Progenitor cell of endocrine pancreas (in vitro differentiated cells): ENCODE measurements around the gene LRRC4. TPM values are rescaled to one million over a fixed set of nuclear protein-coding genes. Genes with fewer than 3 reads are reported as not detected.

Source experiments
- DNase-seq: peaks from one replicate; pipeline ENCODE4 v3.0.0; 2021; ENCODE audit warnings: low spot score; ENCODE audit not compliant: unreplicated experiment
- H3K27ac Mint-ChIP-seq: 2 replicates; pipeline ENCODE4 v1.8.0; 2021; ENCODE audit warnings: mild to moderate bottlenecking, moderate library complexity, mixed read lengths
- H3K27me3 Mint-ChIP-seq: 2 replicates; pipeline ENCODE4 v1.8.0; 2021; ENCODE audit warnings: mixed read lengths
- H3K36me3 Mint-ChIP-seq: 2 replicates; pipeline ENCODE4 v1.8.0; 2022; ENCODE audit warnings: mixed read lengths; ENCODE audit not compliant: insufficient read depth
- H3K4me1 Mint-ChIP-seq: 2 replicates; pipeline ENCODE4 v1.8.0; 2021; ENCODE audit warnings: low read depth, mixed read lengths
- H3K4me3 Mint-ChIP-seq: 2 replicates; pipeline ENCODE4 v1.8.0; 2021; ENCODE audit warnings: low read depth, mild to moderate bottlenecking, moderate library complexity, mixed read lengths
- H3K9me3 Mint-ChIP-seq: 2 replicates; pipeline ENCODE4 v1.8.0; 2021; ENCODE audit warnings: low read depth, mixed read lengths
- CTCF ChIP-seq: fragments of 200-600 bp; sonication (generic); IDR thresholded peaks from one replicate; pipeline ENCODE4 v1.5.0; 2021; ENCODE audit warnings: antibody characterized with exemption, mild to moderate bottlenecking; ENCODE audit not compliant: unreplicated experiment
- total RNA-seq: library from RNA; stranded (reverse); gene quantifications from 2 replicates; pipeline ENCODE4 v1.2.1, GENCODE V29; 2021

The LRRC4 gene
- total RNA-seq, 1 donor from 2014 or later: 19.4 TPM

GRCh38 chr7:128021366-128021765 is 9.9 kb downstream of the LRRC4 start:
- no peak for TF ChIP-seq CTCF
- peaks cover 14% of the 10 kb centered on the region for H3K36me3 Mint-ChIP-seq
- no peaks in the 10 kb centered on the region for H3K27me3 Mint-ChIP-seq
- peaks cover 2% of the 10 kb centered on the region for H3K4me1 Mint-ChIP-seq
- no peak overlapping the region for H3K4me3 Mint-ChIP-seq
- H3K9me3 Mint-ChIP-seq: no peaks in the 10 kb centered on the region
- peak overlapping the region; percentile 22 for H3K27ac Mint-ChIP-seq
- no peak for DNase-seq

- no peak for DNase-seq
- H3K4me3 Mint-ChIP-seq: no peak overlapping the region
These were observed 11.1 kb downstream of the LRRC4 start for GRCh38 chr7:128020159-128020558.

GRCh38 chr7:128019288-128019687 is 11.9 kb downstream of the LRRC4 start:
- no peaks in the 10 kb centered on the region for H3K9me3 Mint-ChIP-seq
- H3K36me3 Mint-ChIP-seq: peaks cover 14% of the 10 kb centered on the region
- no peak overlapping the region for H3K27ac Mint-ChIP-seq
- H3K4me1 Mint-ChIP-seq: peaks cover 2% of the 10 kb centered on the region
- TF ChIP-seq CTCF: no peak
- no peaks in the 10 kb centered on the region for H3K27me3 Mint-ChIP-seq
- DNase-seq: no peak
- no peak overlapping the region for H3K4me3 Mint-ChIP-seq

More at GRCh38 chr7:128020159-128020558, 11.1 kb downstream of the LRRC4 start:
- no peaks in the 10 kb centered on the region for H3K27me3 Mint-ChIP-seq
- TF ChIP-seq CTCF: peak; percentile 32
- H3K36me3 Mint-ChIP-seq: peaks cover 14% of the 10 kb centered on the region
- peaks cover 2% of the 10 kb centered on the region for H3K4me1 Mint-ChIP-seq
- no peak overlapping the region for H3K27ac Mint-ChIP-seq
- no peaks in the 10 kb centered on the region for H3K9me3 Mint-ChIP-seq

- DNase-seq: no peak
- no peak for TF ChIP-seq CTCF
- no peaks in the 10 kb centered on the region for H3K27me3 Mint-ChIP-seq
- H3K9me3 Mint-ChIP-seq: no peaks in the 10 kb centered on the region
- no peak overlapping the region for H3K27ac Mint-ChIP-seq
- no peak overlapping the region for H3K4me3 Mint-ChIP-seq
- peaks cover 14% of the 10 kb centered on the region for H3K36me3 Mint-ChIP-seq
- peaks cover 2% of the 10 kb centered on the region for H3K4me1 Mint-ChIP-seq
These were observed 13.1 kb downstream of the LRRC4 start for GRCh38 chr7:128017862-128018845.

- H3K36me3 Mint-ChIP-seq: peaks cover 14% of the 10 kb centered on the region
- H3K9me3 Mint-ChIP-seq: no peaks in the 10 kb centered on the region
- no peaks in the 10 kb centered on the region for H3K27me3 Mint-ChIP-seq
- H3K27ac Mint-ChIP-seq: no peak overlapping the region
- no peak for TF ChIP-seq CTCF
- H3K4me1 Mint-ChIP-seq: peaks cover 2% of the 10 kb centered on the region
- H3K4me3 Mint-ChIP-seq: no peak overlapping the region
- DNase-seq: no peak
These were observed 13.8 kb downstream of the LRRC4 start for GRCh38 chr7:128017460-128017859.
